Fibroblast of gingiva (primary cell): ENCODE measurements around the gene UPB1.

Experiments used
- DNase-seq: peaks from one replicate; pipeline ENCODE4 v3.0.0-alpha.2; 2011; ENCODE audit warnings: low read depth

The UPB1 gene

GRCh38 chr22:24494528-24495364 lies at the start of gene UPB1:
UPB1 (plus strand) TSS chr22:24495332; CDS start chr22:24495404, 72 bp downstream.
- no peak for DNase-seq

GRCh38 chr22:24445481-24446259 lies 49.5 kb upstream of the UPB1 start:
- no peak for DNase-seq

DNA sequence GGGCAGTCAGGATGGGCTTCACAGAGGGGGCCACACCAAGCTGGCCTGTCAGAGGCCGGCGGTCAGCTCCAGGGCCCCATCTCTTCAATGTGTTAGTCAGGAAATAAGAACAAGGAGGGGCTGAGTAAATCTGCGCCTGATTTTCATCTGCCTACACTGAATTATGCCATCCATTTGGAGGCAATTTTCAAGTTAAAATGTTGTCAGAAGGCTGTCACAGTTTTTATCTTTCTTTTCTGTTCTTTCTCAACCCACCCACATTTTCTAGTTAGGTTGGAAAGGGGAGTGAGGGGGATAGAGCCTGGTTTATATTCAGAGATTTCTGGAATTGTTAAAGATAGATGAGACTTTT lies 48.9 kb upstream of the UPB1 start:
- no peak for DNase-seq

- no peak for DNase-seq
Measured at GRCh38 chr22:24450610-24451009, 44.5 kb upstream of the UPB1 start.

- no peak for DNase-seq
Measured at GRCh38 chr22:24451162-24451561, 44.0 kb upstream of the UPB1 start.

GRCh38 chr22:24453853-24454252 lies 41.3 kb upstream of the UPB1 start:
- no peak for DNase-seq

GRCh38 chr22:24455039-24455438 lies 40.1 kb upstream of the UPB1 start:
- DNase-seq, result no peak

GRCh38 chr22:24455751-24456426 lies 39.2 kb upstream of the UPB1 start:
- DNase-seq, result no peak

- no peak for DNase-seq
Measured at GRCh38 chr22:24457894-24458420, 37.2 kb upstream of the UPB1 start.

DNA sequence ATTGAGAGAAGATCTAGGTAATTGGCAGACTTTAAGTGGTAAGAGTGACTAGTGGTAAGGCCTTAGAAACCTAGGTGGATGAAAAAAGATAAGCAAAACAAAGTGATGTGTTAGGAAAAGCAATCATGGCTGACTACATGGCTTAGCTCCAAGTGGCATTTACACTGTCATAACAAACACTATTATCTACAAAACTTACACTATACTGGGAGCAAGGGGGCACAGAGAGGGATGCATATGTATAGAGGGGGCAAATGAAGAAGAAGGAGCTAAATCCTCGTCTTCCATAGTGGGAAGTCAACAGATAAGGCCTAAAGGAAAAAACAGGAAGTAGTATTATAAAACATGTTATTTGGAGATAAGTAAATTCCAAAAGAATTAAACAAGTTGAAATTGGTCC lies 35.2 kb upstream of the UPB1 start:
- no peak for DNase-seq

- no peak for DNase-seq
Measured at GRCh38 chr22:24460418-24461089, 34.6 kb upstream of the UPB1 start.

DNA sequence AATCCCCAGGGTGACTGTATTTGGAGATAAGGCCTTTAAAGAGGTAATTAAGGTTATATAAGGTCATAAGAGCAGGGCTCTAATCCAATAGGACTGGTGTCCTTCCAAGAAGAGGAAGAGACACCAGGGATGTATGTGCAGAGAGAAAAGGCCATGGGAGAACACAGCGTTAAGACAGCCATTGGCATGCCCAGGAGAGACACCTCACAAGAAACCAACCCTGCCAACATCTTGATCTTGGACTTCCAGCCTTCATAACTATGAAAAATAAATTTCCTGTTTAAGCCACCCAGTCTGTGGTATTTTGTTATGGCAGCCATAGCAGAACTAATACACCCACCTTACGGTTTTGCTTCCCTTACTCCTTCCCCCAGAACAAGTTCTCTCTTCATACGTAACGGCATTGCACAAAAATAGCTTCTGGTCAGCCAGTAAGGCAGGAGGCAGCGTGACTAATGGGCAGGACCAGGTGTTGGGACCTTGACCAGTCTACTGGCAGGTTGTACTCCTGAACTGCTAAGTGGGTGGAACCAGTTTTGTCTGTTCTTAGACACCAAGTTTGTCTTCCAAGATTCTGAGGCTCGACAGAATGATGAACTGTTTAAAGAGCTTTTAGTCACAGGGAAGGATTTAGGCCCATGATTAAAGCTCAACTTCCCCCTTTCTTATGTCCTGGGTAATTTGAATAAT lies 31.9 kb upstream of the UPB1 start:
- no peak for DNase-seq

- DNase-seq, result no peak
Measured at GRCh38 chr22:24465566-24465965, 29.6 kb upstream of the UPB1 start.

DNA sequence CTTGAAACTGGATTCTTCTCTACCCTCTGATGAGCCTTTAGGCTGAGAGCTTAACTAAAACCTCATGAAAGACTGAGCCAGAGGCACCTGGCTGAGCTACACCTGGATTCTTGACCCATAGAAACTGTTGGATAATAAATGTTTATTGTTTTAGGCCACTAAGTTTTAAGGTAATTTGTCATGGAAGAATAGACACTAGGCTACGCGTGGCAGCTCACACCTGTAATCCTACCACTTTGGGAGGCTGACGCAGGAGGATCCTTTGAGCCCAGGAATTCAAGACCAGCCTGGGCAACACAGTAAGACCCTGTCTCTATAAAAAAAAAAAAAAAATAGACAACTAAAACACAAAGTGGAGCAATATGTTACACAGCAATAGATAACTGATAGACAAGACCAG lies 29.2 kb upstream of the UPB1 start:
- DNase-seq, result no peak

GRCh38 chr22:24466716-24467328 lies 28.3 kb upstream of the UPB1 start:
- DNase-seq, result peak; percentile 53

DNA sequence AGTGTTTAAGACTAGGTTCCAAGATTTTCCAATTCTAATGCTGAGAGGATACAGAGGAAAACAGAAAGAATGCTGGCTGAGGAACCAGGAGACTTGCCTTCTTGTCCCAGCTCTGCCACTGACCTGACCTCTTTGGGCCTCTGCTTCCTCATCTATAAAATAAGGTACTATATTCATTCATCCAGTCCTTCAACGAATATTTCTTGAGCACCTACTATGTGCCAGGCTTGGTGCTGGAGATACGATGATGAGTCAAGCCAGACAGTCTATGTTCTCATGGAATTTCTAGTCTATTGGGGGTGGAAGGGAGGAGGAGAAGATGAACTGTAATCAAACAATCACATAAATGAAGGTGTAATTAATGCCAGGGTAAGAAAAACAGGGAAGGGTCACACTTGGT lies 27.8 kb upstream of the UPB1 start:
- DNase-seq, result no peak

DNA sequence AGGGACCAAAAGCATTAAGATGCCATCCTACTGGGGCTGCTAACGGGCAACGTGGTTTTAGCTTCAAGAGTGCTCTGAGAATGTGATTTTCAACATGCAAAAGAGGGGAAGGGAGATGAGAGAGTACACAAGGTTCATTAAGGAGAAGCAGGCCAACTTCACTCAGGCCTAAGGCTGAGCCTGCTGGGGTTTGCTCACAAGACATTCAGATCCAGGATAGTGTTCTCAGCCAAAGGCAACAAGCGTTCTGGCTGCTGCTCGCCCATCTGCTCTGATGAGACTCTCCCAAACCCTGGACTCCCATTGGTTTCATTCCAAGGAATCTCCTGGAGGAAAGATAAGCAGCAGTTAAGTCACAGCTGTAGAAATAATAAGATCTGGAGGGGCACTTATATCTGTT lies 23.6 kb upstream of the UPB1 start:
- peak; percentile 12 for DNase-seq

GRCh38 chr22:24473284-24473683 lies 21.8 kb upstream of the UPB1 start:
- no peak for DNase-seq

- DNase-seq, result peak; percentile 44
Measured at GRCh38 chr22:24474221-24474620, 20.9 kb upstream of the UPB1 start.

DNA sequence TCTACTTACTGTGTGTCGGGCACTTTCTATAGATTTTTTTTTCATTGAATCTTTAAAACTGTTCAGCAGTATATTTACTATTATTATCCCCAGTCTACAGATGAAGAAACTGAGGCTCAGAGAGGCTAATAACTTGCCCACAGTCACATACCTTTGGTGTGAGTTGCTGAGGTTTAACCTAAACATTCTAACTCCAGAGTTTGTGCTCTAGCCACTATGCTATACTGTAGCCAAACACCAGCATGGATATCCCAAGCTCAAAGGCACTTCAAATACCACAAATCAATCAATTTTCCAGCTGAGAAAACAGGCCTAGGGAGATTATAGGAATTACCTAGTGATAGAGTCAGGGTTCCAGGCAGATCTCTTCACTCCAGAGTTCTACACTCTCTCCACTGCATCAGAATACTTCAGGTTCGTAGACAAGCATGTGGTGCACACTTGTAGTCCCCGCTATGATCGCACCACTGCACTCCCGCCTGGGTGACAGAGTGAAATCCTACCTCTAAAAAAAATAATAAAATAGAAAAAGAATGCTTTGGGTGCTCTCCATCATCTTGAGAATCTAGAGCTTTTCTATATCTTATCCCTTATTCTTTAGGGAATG lies 20.4 kb upstream of the UPB1 start:
- no peak for DNase-seq

- no peak for DNase-seq
Measured at GRCh38 chr22:24481641-24482040, 13.5 kb upstream of the UPB1 start.
